Activated CD4-positive, alpha-beta T cell treated with anti-CD3 and anti-CD28 coated beads, Interleukin-2, amount 50 U/mL, for 16 hours (primary cell): Measurements from ENCODE around the gene PIK3C2G.
"Not testable (repeated sequence)": the region's sequence is repeated elsewhere in the genome, so short reads cannot be mapped to it uniquely, and the experiment has no call there.

Source experiments
- DNase-seq: peaks from one replicate; pipeline ENCODE4 v3.0.0-alpha.2; 2020

PIK3C2G gene

GRCh38 chr12:18261273-18261672 is at the start of gene PIK3C2G:
Gene PIK3C2G (plus strand): TSS chr12:18261518. CDS start chr12:18282082, 20,564 bp downstream.
- no peak for DNase-seq

- no peak for DNase-seq
Measured at GRCh38 chr12:18217966-18218365, 43.4 kb upstream of the PIK3C2G start.

- no peak for DNase-seq
Measured at GRCh38 chr12:18221726-18222125, 39.6 kb upstream of the PIK3C2G start.

GRCh38 chr12:18222699-18223098 is 38.6 kb upstream of the PIK3C2G start:
- DNase-seq: no peak

- DNase-seq: peak; percentile 19
Measured at GRCh38 chr12:18224745-18225144, 36.6 kb upstream of the PIK3C2G start.

- no peak for DNase-seq
Measured at GRCh38 chr12:18239526-18239925, 21.8 kb upstream of the PIK3C2G start.

GRCh38 chr12:18242380-18243089 is 18.8 kb upstream of the PIK3C2G start:
- DNase-seq: no peak

- no peak for DNase-seq
Measured at GRCh38 chr12:18243238-18243637, 18.1 kb upstream of the PIK3C2G start.

GRCh38 chr12:18246066-18246465 is 15.3 kb upstream of the PIK3C2G start:
- no peak for DNase-seq

- DNase-seq: peak; percentile 31
Measured at GRCh38 chr12:18250313-18250916, 10.9 kb upstream of the PIK3C2G start.

- no peak for DNase-seq
Measured at GRCh38 chr12:18254081-18254480, 7.2 kb upstream of the PIK3C2G start.

GRCh38 chr12:18255004-18255403 is 6.3 kb upstream of the PIK3C2G start:
- DNase-seq: not testable (repeated sequence)

GRCh38 chr12:18257251-18257650 is 4.1 kb upstream of the PIK3C2G start:
- no peak for DNase-seq

- DNase-seq: no peak
Measured at GRCh38 chr12:18258929-18259328, 2.4 kb upstream of the PIK3C2G start.

- no peak for DNase-seq
Measured at GRCh38 chr12:18259906-18260682, 1.2 kb upstream of the PIK3C2G start.

- no peak for DNase-seq
Measured at GRCh38 chr12:18261906-18262305, 588 bp downstream of the PIK3C2G start.

- no peak for DNase-seq
Measured at GRCh38 chr12:18262514-18262913, 1.2 kb downstream of the PIK3C2G start.

GRCh38 chr12:18264581-18265075 is 3.3 kb downstream of the PIK3C2G start:
- no peak for DNase-seq

GRCh38 chr12:18267427-18268099 is 6.2 kb downstream of the PIK3C2G start:
- DNase-seq: no peak

- no peak for DNase-seq
Measured at GRCh38 chr12:18270958-18271460, 9.7 kb downstream of the PIK3C2G start.

- no peak for DNase-seq
Measured at GRCh38 chr12:18275981-18276380, 14.7 kb downstream of the PIK3C2G start.

GRCh38 chr12:18277196-18277595 is 15.9 kb downstream of the PIK3C2G start:
- no peak for DNase-seq

- DNase-seq: no peak
Measured at GRCh38 chr12:18280728-18281127, 19.4 kb downstream of the PIK3C2G start.
